GM18873 (cell line): ENCODE data around the gene AGPAT2.

Source experiments
- ATAC-seq: cut with Tn5 transposase; IDR thresholded peaks from one replicate; pipeline ENCODE4 v1.9.1; 2021; ENCODE audit warnings: mild to moderate bottlenecking, moderate library complexity, moderate number of reproducible peaks; ENCODE audit not compliant: unreplicated experiment, low FRiP score

The AGPAT2 gene

GRCh38 chr9:136703276-136703860, 16.1 kb upstream of the AGPAT2 start:
- no peak for ATAC-seq

GRCh38 chr9:136701668-136702053, 14.4 kb upstream of the AGPAT2 start:
- no peak for ATAC-seq

- no peak for ATAC-seq
These were observed 13.9 kb upstream of the AGPAT2 start for GRCh38 chr9:136700959-136701667.

- ATAC-seq = no peak
These were observed 13.0 kb upstream of the AGPAT2 start for GRCh38 chr9:136700304-136700703.

- no peak for ATAC-seq
These were observed 11.5 kb upstream of the AGPAT2 start for GRCh38 chr9:136698635-136699246.

GRCh38 chr9:136697821-136698526, 10.7 kb upstream of the AGPAT2 start:
- no peak for ATAC-seq

- ATAC-seq = no peak
These were observed 10.0 kb upstream of the AGPAT2 start for GRCh38 chr9:136697146-136697820.

- no peak for ATAC-seq
These were observed 9.2 kb upstream of the AGPAT2 start for GRCh38 chr9:136696502-136696901.

- ATAC-seq = no peak
These were observed 8.7 kb upstream of the AGPAT2 start for GRCh38 chr9:136695955-136696354.

GRCh38 chr9:136695435-136695895, 8.2 kb upstream of the AGPAT2 start:
- no peak for ATAC-seq

GRCh38 chr9:136694872-136695247, 7.6 kb upstream of the AGPAT2 start:
- ATAC-seq = no peak

- no peak for ATAC-seq
These were observed 7.1 kb upstream of the AGPAT2 start for GRCh38 chr9:136694163-136694871.

GRCh38 chr9:136693490-136694162, 6.4 kb upstream of the AGPAT2 start:
- ATAC-seq = no peak

- ATAC-seq = no peak
These were observed 5.9 kb upstream of the AGPAT2 start for GRCh38 chr9:136693135-136693489.

- no peak for ATAC-seq
These were observed 5.2 kb upstream of the AGPAT2 start for GRCh38 chr9:136692185-136693134.

- no peak for ATAC-seq
These were observed 4.3 kb upstream of the AGPAT2 start for GRCh38 chr9:136691316-136692184.

- no peak for ATAC-seq
These were observed 3.6 kb upstream of the AGPAT2 start for GRCh38 chr9:136690806-136691261.
